ENCODE data around the gene CCDC146.

The CCDC146 gene

GRCh38 chr7:77284005-77284404 lies 161.6 kb downstream of the CCDC146 start:
- H3K27ac Mint-ChIP-seq: no peak overlapping the region
- H3K4me1 Mint-ChIP-seq (ENCODE audit: low read depth): no peaks in the 10 kb centered on the region
- peaks cover 7% of the 10 kb centered on the region for H3K36me3 Mint-ChIP-seq (ENCODE audit: low read depth)
- no peak for DNase-seq (ENCODE audit: low spot score)
- peaks cover 2% of the 10 kb centered on the region for H3K27me3 Mint-ChIP-seq (ENCODE audit: low read depth)
- H3K9me3 Mint-ChIP-seq: no peaks in the 10 kb centered on the region
- H3K4me3 Mint-ChIP-seq: no peak overlapping the region

DNA sequence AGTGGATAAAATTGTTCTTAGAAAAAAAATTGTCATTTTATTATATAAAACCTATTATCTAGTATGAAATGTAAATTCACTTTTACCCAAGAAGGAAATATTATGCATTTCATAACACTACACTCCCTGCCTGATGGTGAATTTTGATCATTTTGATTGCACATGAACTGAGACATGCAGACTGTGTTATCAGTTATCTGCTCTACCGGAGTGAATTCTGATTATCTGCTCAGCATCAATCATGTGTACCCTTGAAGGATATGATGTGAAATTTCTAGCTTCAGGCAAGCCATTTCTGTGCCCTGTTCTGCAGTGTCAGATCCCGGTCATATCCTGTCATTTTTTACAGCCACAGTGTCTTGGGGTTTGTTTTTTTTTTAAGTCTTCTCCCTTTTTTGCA lies 162.2 kb downstream of the CCDC146 start:
- H3K27me3 Mint-ChIP-seq (ENCODE audit: low read depth): peaks cover 2% of the 10 kb centered on the region
- no peaks in the 10 kb centered on the region for H3K4me1 Mint-ChIP-seq (ENCODE audit: low read depth)
- H3K27ac Mint-ChIP-seq: no peak overlapping the region
- H3K9me3 Mint-ChIP-seq: no peaks in the 10 kb centered on the region
- no peak overlapping the region for H3K4me3 Mint-ChIP-seq
- H3K36me3 Mint-ChIP-seq (ENCODE audit: low read depth): peaks cover 7% of the 10 kb centered on the region
- no peak for DNase-seq (ENCODE audit: low spot score)

DNA sequence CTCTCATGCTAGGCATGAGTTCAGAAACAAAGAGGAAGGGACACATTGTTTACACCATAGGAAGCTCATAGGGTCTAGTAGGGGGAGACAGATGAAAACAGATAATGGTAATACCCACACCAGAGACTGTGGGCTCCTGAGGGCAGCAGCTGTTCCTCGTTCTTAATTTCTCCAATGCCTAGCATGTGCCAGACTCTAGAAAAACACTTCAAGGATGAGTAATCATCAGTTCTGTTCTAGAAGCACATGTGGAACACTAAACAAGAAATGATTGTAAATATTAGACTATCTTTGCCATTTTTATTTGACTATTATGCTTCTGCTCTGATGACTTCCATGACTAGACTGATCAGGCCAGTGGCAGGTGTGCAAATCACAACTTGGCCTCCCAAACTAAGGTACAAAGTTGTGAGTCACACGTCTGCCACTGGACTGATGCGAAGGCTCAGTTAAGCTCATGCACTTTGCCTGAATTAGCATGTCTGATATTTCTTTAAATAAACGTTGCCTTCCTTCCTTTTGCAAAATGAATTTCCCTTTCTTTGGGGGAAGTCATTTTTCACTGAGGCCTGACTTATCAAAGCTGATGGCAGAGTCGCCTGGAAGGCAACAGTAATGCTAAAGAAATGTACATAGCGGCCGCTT lies 166.4 kb downstream of the CCDC146 start:
- H3K9me3 Mint-ChIP-seq: no peaks in the 10 kb centered on the region
- H3K36me3 Mint-ChIP-seq (ENCODE audit: low read depth): peaks cover 7% of the 10 kb centered on the region
- H3K4me1 Mint-ChIP-seq (ENCODE audit: low read depth): no peaks in the 10 kb centered on the region
- no peak overlapping the region for H3K4me3 Mint-ChIP-seq
- peaks cover 2% of the 10 kb centered on the region for H3K27me3 Mint-ChIP-seq (ENCODE audit: low read depth)
- H3K27ac Mint-ChIP-seq: no peak overlapping the region
- DNase-seq (ENCODE audit: low spot score): no peak

- Mint-ChIP-seq H3K27me3 (ENCODE audit: low read depth) (peaks cover 2% of the 10 kb centered on the region), H3K4me1 (ENCODE audit: low read depth) (no peaks in the 10 kb centered on the region), H3K9me3 (no peaks in the 10 kb centered on the region), H3K4me3 (no peak overlapping the region), H3K27ac (no peak overlapping the region), H3K36me3 (ENCODE audit: low read depth) (peaks cover 7% of the 10 kb centered on the region)
- no peak for DNase-seq (ENCODE audit: low spot score)
These were observed 167.0 kb downstream of the CCDC146 start for GRCh38 chr7:77289387-77289786.

DNA sequence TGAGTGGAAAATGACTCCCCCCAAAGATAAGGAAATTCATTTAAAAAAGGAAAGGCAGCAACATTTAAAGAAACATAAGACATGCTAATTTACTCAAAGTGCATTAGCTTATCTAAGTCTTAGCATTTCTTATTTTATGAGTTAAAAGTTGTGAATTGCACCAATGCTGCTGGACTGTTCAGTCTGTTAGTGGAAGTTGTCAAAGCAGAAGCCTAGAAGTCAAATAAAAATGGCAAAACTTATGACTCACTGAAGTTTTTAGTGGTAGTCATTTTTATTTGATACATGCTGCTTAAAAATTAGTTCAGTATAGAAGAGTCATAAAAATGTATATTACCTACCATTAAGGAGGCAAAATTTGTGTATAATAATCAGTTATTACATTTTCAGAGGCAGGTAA lies 168.0 kb downstream of the CCDC146 start:
- Mint-ChIP-seq H3K27ac (no peak overlapping the region), H3K4me1 (ENCODE audit: low read depth) (no peaks in the 10 kb centered on the region), H3K36me3 (ENCODE audit: low read depth) (peaks cover 7% of the 10 kb centered on the region), H3K4me3 (no peak overlapping the region), H3K9me3 (no peaks in the 10 kb centered on the region), H3K27me3 (ENCODE audit: low read depth) (no peaks in the 10 kb centered on the region)
- DNase-seq (ENCODE audit: low spot score): no peak

- peaks cover 4% of the 10 kb centered on the region for H3K36me3 Mint-ChIP-seq (ENCODE audit: low read depth)
These were observed 170.6 kb downstream of the CCDC146 start for GRCh38 chr7:77293046-77293445.

GRCh38 chr7:77295549-77295948 lies 173.1 kb downstream of the CCDC146 start:
- Mint-ChIP-seq H3K4me3 (no peak overlapping the region), H3K9me3 (peaks cover 7% of the 10 kb centered on the region), H3K27me3 (ENCODE audit: low read depth) (no peaks in the 10 kb centered on the region), H3K4me1 (ENCODE audit: low read depth) (no peaks in the 10 kb centered on the region), H3K36me3 (ENCODE audit: low read depth) (peaks cover 3% of the 10 kb centered on the region), H3K27ac (no peak overlapping the region)
- no peak for DNase-seq (ENCODE audit: low spot score)

More at GRCh38 chr7:77293046-77293445, 170.6 kb downstream of the CCDC146 start:
- H3K4me3 Mint-ChIP-seq: no peak overlapping the region
- DNase-seq (ENCODE audit: low spot score): no peak
- H3K27me3 Mint-ChIP-seq (ENCODE audit: low read depth): no peaks in the 10 kb centered on the region
- peaks cover 7% of the 10 kb centered on the region for H3K9me3 Mint-ChIP-seq
- H3K4me1 Mint-ChIP-seq (ENCODE audit: low read depth): no peaks in the 10 kb centered on the region
- no peak overlapping the region for H3K27ac Mint-ChIP-seq

DNA sequence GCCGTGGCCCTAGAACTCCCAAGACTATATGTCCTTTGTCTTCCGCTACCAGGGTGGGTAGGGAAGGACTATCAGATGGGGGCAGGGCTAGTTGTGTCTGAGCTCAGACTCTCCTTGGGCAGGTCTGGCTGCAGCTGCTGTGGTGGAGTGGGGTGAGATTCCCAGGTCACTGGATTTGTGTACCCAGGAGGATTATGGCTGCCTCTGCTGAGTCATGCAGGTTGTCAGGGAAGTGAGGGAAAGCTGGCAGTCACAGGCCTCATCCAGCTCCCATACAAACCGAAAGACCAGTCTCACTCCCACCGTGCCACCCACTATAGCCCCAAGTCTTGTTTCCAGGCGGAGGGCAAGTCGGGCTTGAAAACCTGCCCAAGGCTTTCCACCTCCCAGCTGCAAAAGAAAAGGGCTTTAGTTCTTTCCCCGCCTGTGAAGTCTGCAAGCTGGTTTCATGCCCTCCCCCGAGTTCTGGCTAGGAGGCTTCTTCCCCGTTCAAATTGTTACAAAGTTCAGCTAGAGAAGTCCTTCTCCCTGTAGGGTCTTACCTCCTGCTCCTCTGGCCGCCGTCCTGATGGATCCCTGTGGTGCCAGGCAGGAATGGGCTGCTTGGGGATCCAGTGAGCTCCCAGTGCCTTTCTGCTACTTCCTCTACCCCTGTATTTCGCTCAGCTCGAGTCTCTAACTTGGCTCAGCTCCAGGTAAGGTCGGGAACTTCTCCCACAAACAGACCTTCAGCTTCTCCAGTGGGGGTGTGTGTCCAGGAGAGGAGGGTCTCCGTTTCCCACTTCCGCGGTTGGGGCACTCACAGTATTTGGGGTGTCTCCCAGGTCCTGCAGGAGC lies 184.0 kb downstream of the CCDC146 start:
- no peaks in the 10 kb centered on the region for H3K9me3 Mint-ChIP-seq
- H3K27ac Mint-ChIP-seq: no peak overlapping the region
- H3K4me3 Mint-ChIP-seq: no peak overlapping the region
- peaks cover 2% of the 10 kb centered on the region for H3K36me3 Mint-ChIP-seq (ENCODE audit: low read depth)
- DNase-seq (ENCODE audit: low spot score): no peak
- no peaks in the 10 kb centered on the region for H3K27me3 Mint-ChIP-seq (ENCODE audit: low read depth)
- no peaks in the 10 kb centered on the region for H3K4me1 Mint-ChIP-seq (ENCODE audit: low read depth)

DNA sequence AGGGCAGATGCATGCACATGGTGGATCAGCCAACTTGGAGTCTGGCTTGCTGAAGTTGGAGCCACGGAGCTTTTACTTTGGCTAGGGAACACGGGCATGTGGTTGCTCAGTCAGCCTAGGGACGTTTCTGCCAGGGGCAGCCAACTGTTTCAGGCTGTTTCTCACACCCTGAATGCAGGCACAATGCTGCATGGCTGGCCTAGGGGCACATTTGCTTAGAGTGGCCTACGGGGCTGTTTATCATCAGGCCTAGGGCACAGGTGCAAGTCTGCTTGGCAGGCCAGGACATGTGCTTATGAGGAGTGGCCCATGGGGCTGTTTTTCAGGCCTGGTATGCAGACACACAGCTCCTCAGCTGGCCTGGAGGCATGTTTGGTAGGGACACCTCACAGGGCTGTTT lies 186.4 kb downstream of the CCDC146 start:
- Mint-ChIP-seq H3K27ac (no peak overlapping the region), H3K9me3 (no peaks in the 10 kb centered on the region), H3K36me3 (ENCODE audit: low read depth) (no peaks in the 10 kb centered on the region), H3K27me3 (ENCODE audit: low read depth) (no peaks in the 10 kb centered on the region), H3K4me1 (ENCODE audit: low read depth) (no peaks in the 10 kb centered on the region), H3K4me3 (no peak overlapping the region)
- DNase-seq (ENCODE audit: low spot score): no peak

GRCh38 chr7:77309714-77310220 lies 187.4 kb downstream of the CCDC146 start:
- Mint-ChIP-seq H3K9me3 (no peaks in the 10 kb centered on the region), H3K36me3 (ENCODE audit: low read depth) (no peaks in the 10 kb centered on the region), H3K4me1 (ENCODE audit: low read depth) (no peaks in the 10 kb centered on the region), H3K4me3 (no peak overlapping the region), H3K27me3 (ENCODE audit: low read depth) (no peaks in the 10 kb centered on the region), H3K27ac (no peak overlapping the region)
- DNase-seq (ENCODE audit: low spot score): no peak

- H3K27ac Mint-ChIP-seq: no peak overlapping the region
- H3K27me3 Mint-ChIP-seq (ENCODE audit: low read depth): no peaks in the 10 kb centered on the region
- no peak overlapping the region for H3K4me3 Mint-ChIP-seq
- no peaks in the 10 kb centered on the region for H3K9me3 Mint-ChIP-seq
- no peak for DNase-seq (ENCODE audit: low spot score)
- H3K4me1 Mint-ChIP-seq (ENCODE audit: low read depth): no peaks in the 10 kb centered on the region
- H3K36me3 Mint-ChIP-seq (ENCODE audit: low read depth): no peaks in the 10 kb centered on the region
These were observed 188.6 kb downstream of the CCDC146 start for GRCh38 chr7:77310982-77311381.

GRCh38 chr7:77313085-77313484 lies 190.7 kb downstream of the CCDC146 start:
- Mint-ChIP-seq H3K27ac (no peak overlapping the region), H3K9me3 (no peaks in the 10 kb centered on the region), H3K4me1 (ENCODE audit: low read depth) (no peaks in the 10 kb centered on the region), H3K36me3 (ENCODE audit: low read depth) (peaks cover 3% of the 10 kb centered on the region), H3K27me3 (ENCODE audit: low read depth) (no peaks in the 10 kb centered on the region), H3K4me3 (no peak overlapping the region)
- DNase-seq (ENCODE audit: low spot score): no peak

GRCh38 chr7:77313876-77314480 lies 191.6 kb downstream of the CCDC146 start:
- no peak for DNase-seq (ENCODE audit: low spot score)
- H3K27ac Mint-ChIP-seq: no peak overlapping the region
- H3K27me3 Mint-ChIP-seq (ENCODE audit: low read depth): no peaks in the 10 kb centered on the region
- no peaks in the 10 kb centered on the region for H3K9me3 Mint-ChIP-seq
- no peaks in the 10 kb centered on the region for H3K4me1 Mint-ChIP-seq (ENCODE audit: low read depth)
- peaks cover 3% of the 10 kb centered on the region for H3K36me3 Mint-ChIP-seq (ENCODE audit: low read depth)
- H3K4me3 Mint-ChIP-seq: no peak overlapping the region

GRCh38 chr7:77315182-77315591 lies 192.8 kb downstream of the CCDC146 start:
- Mint-ChIP-seq H3K36me3 (ENCODE audit: low read depth) (peaks cover 3% of the 10 kb centered on the region), H3K27ac (no peak overlapping the region), H3K4me3 (no peak overlapping the region), H3K4me1 (ENCODE audit: low read depth) (no peaks in the 10 kb centered on the region), H3K9me3 (no peaks in the 10 kb centered on the region), H3K27me3 (ENCODE audit: low read depth) (no peaks in the 10 kb centered on the region)
- no peak for DNase-seq (ENCODE audit: low spot score)

Data from T-helper 2 cell treated with Interferon-gamma antibody and Interleukin-4, amounts not matched to agents 5 μg/mL and 100 μg/mL, for 36 hours (primary cell).